WERI-Rb-1 (cell line): ENCODE measurements around the gene GRIK4.

Experiments
- DNase-seq: peaks from one replicate; pipeline ENCODE4 v3.0.0-alpha.2; 2020
- H3K27ac ChIP-seq: fragments of 250-450 bp; sonication (Bioruptor Pico); 2 replicates; pipeline ENCODE4 v1.5.1; 2020; ENCODE audit warnings: mild to moderate bottlenecking, moderate library complexity
- H3K27me3 ChIP-seq: fragments of 250-450 bp; sonication (Bioruptor Pico); 2 replicates; pipeline ENCODE4 v1.5.1; 2021; ENCODE audit warnings: mild to moderate bottlenecking, low read depth, moderate library complexity; ENCODE audit not compliant: insufficient read depth, severe bottlenecking
- H3K36me3 ChIP-seq: fragments of 250-450 bp; sonication (Bioruptor Pico); 2 replicates; pipeline ENCODE4 v1.5.1; 2020; ENCODE audit warnings: mild to moderate bottlenecking, moderate library complexity
- H3K4me3 ChIP-seq: 2 replicates; pipeline ENCODE4 v1.5.1; 2011; ENCODE audit warnings: low read depth, mild to moderate bottlenecking, control low read depth, low read length
- H3K9me3 ChIP-seq: fragments of 250-450 bp; sonication (Bioruptor Pico); 2 replicates; pipeline ENCODE4 v1.5.1; 2021; ENCODE audit warnings: mild to moderate bottlenecking, moderate library complexity; ENCODE audit not compliant: severe bottlenecking
- TF ChIP-seq, protein P1 (sequence below): IDR thresholded peaks from 2 replicates; pipeline ENCODE4 v1.5.1; 2011; ENCODE audit warnings: low read depth, mild to moderate bottlenecking, control low read depth, inconsistent platforms, low read length

The GRIK4 gene

DNA sequence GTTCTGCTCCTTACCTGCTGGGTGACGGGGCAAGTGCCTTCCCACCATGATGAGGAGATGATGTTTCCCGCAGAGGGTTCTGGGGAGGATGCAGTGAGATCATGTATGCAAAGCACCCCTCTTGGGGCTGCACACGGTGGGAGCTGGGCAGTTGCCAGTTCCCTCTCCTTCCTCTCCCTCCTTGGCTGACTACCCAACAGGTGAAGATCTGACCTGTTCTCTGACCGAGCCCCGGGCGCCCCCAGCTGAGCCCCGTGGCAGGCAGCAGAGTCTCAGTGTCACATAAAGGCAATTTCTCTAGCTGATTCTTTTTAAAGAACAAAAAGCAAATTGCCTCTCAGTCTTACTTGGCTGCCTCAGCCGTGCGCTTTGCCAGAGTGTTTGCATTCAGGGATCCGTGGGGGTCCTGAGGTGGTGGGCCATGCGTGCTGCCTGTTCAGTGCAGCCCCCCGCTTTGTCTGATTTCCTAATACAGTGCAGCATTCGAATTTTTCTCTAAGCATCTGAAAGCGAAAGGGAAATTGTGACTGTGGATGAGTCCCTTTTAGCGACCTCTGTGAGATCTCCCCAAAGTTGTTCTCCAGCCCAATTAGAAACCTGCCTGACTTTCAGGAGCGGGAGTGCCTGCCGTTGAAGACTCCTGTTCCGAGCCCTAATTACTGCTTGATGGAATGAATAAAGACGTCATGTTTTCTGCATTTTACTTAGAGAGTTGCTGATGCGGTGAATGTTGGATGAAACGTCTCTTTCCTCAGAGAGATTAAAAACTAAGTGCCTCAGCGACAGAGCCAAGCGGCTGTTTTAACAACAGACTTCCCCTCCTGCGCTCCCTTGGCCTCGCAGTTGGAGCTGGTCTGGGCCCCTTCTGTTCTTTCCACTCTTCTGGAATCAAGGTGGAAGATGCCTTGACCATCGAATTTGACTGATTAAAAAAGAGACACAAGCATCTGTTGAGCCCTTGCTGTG lies 86.0 kb downstream of the GRIK4 start:
- no peaks in the 10 kb centered on the region for H3K36me3 ChIP-seq
- no peaks in the 10 kb centered on the region for H3K27me3 ChIP-seq
- H3K27ac ChIP-seq = no peak overlapping the region
- TF ChIP-seq, protein P1, sequence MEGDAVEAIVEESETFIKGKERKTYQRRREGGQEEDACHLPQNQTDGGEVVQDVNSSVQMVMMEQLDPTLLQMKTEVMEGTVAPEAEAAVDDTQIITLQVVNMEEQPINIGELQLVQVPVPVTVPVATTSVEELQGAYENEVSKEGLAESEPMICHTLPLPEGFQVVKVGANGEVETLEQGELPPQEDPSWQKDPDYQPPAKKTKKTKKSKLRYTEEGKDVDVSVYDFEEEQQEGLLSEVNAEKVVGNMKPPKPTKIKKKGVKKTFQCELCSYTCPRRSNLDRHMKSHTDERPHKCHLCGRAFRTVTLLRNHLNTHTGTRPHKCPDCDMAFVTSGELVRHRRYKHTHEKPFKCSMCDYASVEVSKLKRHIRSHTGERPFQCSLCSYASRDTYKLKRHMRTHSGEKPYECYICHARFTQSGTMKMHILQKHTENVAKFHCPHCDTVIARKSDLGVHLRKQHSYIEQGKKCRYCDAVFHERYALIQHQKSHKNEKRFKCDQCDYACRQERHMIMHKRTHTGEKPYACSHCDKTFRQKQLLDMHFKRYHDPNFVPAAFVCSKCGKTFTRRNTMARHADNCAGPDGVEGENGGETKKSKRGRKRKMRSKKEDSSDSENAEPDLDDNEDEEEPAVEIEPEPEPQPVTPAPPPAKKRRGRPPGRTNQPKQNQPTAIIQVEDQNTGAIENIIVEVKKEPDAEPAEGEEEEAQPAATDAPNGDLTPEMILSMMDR = no peak
- no peaks in the 10 kb centered on the region for H3K9me3 ChIP-seq
- H3K4me3 ChIP-seq = no peak overlapping the region
- DNase-seq = no peak

- TF ChIP-seq, protein P1 = no peak
- Histone ChIP-seq H3K27ac (no peak overlapping the region), H3K4me3 (no peak overlapping the region), H3K9me3 (no peaks in the 10 kb centered on the region), H3K27me3 (no peaks in the 10 kb centered on the region), H3K36me3 (no peaks in the 10 kb centered on the region)
- no peak for DNase-seq
These were observed 87.1 kb downstream of the GRIK4 start for GRCh38 chr11:120598517-120599257.

GRCh38 chr11:120599816-120600420 lies 88.4 kb downstream of the GRIK4 start:
- Histone ChIP-seq H3K9me3 (no peaks in the 10 kb centered on the region), H3K27ac (no peak overlapping the region), H3K4me3 (no peak overlapping the region), H3K36me3 (no peaks in the 10 kb centered on the region), H3K27me3 (no peaks in the 10 kb centered on the region)
- TF ChIP-seq, protein P1 = no peak
- DNase-seq = no peak

- no peak overlapping the region for H3K27ac ChIP-seq
- TF ChIP-seq, protein P1 = no peak
- H3K27me3 ChIP-seq = no peaks in the 10 kb centered on the region
- no peaks in the 10 kb centered on the region for H3K36me3 ChIP-seq
- H3K4me3 ChIP-seq = no peak overlapping the region
- no peaks in the 10 kb centered on the region for H3K9me3 ChIP-seq
- no peak for DNase-seq
These were observed 90.0 kb downstream of the GRIK4 start for GRCh38 chr11:120601536-120601935.

GRCh38 chr11:120603071-120603470 lies 91.5 kb downstream of the GRIK4 start:
- TF ChIP-seq, protein P1 = no peak
- no peak overlapping the region for H3K4me3 ChIP-seq
- H3K27ac ChIP-seq = no peak overlapping the region
- H3K9me3 ChIP-seq = no peaks in the 10 kb centered on the region
- DNase-seq = no peak
- no peaks in the 10 kb centered on the region for H3K36me3 ChIP-seq
- H3K27me3 ChIP-seq = no peaks in the 10 kb centered on the region
